GM21390 (cell line): ENCODE measurements around the gene PARP3.

Experiments
- ATAC-seq: cut with Tn5 transposase; IDR thresholded peaks from one replicate; pipeline ENCODE4 v1.9.1; 2021; ENCODE audit not compliant: unreplicated experiment

PARP3 gene

DNA sequence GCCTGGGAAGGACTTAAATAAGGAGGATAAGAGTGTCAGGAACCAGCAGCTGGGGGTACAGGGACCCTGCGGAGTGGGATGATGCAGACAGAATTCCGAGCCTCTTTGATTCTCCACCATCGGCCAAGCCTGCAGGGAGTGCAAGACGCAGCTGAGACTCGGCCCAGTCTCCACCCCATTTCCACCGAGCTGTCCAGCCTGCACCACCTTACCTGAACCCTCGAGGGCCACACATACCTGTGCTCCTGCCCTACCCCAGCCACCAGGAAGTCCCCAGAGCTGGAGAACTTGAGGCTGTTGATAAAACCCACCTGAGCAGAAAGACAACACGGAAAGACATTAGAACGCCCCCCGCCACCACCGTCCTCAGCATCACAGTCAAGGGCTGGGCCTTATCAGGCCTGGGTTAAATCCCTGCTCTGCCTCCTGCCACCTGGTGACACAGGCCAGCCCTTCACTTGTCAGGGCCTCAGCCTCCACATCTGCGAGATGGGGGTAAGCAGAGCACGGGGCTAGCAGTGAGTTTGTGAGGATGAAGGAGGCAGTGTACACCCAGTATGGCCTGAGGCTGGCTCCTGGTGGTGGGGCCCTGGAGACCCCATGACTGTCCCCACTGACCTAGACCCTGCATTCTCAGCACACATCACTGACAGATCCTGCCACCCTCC lies 8.6 kb upstream of the PARP3 start:
- no peak for ATAC-seq

DNA sequence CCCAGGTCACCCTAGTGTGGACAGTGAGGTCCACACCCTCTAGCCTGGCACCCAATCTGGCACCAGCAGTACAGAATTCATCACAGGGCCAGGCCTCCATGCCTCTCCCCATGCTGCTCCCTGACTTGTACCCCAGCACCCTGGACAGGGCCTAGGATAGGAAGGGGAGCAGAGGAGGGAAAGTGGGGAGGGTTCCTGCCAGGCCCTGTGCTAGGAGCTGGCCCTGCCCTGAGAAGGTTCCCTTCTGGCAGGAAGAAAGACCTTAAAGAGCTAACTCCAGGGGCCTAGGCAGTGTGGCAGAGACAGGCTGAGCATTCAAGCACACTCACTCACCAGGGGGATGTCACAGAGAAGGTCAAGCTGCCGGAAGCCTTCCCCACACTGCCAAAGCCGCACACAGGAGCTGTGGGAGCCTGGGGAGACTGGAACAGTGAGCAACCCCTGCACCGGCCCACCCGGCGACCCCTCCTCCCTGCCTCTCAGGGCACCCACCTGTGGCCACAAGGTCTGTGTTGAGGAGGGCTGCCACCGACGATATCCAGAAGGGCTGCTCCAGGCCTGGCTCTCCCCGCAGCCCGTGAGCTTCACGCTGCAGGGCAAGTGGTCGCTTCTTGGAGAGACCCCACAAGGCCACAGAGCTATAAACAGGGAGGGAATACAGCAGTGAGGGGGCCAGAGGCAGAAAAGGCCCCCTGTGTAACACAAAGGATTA lies 7.9 kb upstream of the PARP3 start:
- ATAC-seq, result no peak

DNA sequence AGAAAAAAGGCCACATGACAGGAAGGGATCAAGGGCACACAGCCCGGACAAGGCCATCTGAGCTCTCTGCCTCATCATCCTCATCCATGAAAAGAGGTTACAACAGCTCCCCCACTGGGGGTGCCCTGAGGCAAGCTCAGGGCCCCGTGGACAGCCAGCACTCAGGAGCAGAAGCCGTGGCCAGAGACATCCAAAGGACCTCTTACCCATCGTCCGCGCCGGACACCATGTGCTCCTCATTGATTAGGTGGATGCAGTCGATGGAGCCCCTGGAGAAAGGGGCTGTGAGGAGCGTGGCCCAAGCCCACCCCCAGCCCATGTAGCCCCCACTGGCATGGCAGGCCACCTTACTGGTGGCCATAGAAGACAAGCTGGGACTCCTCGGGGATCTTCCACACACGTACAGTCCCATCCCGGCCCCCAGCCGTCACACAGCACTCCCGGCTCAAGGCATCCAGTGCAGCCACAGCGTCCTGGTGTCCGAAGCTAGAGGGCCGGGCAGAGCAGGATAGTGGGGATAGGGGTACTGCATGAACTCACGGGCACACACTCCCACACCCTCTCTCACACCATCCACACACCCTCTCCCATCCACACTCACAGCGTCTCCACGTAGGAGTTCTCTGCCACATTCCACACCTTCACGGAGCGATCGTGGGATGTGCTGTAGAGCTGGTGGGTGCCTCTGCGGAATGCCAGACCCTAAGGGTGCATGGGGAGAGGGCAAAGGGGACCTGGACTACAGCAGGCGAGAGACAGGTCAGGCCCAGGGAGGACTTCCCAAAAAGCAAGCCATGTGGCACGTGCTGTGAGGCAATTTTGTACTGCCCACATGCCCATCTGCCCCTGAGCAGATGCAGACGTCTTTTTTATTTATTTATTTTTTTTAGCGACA lies 6.9 kb upstream of the PARP3 start:
- no peak for ATAC-seq

DNA sequence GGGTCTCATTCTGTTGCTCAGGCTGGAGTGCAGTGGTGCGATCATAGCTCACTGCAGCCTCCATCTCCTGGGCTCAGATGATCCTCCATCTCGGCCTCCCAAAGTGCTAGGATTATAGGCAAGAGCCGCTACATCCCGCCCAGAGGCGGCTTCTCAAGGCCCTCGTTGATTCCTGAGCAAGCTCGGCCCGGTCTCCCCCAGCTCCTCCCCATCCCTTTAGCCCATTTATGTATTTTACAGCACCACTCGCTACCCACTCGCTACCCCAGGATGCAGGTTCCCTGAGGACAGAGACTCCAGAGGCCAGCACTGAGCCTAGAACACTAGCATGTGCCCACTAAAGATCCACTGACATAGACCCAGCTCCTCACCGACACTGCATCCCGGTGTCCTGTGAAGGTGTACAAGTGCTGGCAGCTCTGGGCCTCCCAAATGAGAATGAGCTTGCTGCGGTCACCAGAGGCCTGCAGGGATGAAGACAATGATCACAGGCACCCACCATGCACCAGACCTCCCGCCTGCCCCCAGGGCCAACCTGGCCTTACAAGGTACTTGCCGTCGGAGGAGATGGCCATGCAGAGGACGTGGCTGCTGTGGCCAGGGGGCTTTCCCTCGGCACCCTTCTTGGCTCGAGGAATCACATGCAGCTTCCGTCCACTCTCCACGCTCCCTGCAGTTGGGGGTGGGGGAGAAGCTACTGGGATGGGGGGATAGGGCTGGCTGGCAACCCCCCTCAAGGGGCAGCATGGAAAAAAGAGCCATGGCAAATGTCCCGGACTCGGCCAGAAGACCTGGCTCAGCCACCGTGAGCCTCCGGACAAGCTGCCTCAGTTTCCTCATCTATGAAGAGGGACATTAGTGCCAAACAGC lies 6.0 kb upstream of the PARP3 start:
- ATAC-seq, result no peak

DNA sequence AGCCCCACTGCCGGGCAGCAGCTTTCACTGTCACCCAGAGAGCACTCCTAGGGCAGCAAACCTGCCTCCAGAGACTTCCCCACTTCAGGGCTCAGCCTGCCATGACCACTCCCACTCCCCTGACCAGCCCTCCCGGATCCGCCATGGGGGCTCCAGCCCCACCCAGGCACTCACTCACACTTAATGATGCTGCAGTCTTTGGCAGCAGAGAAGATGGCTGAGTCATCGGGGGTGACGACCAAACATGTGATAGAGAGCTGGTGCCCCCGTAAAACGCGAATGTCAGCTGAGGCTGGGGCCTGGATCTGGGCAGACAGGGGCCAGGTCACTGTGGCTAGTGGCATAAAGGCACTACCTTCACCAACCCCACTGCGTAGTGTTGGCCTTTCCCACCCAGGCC lies 5.1 kb upstream of the PARP3 start:
- no peak for ATAC-seq

DNA sequence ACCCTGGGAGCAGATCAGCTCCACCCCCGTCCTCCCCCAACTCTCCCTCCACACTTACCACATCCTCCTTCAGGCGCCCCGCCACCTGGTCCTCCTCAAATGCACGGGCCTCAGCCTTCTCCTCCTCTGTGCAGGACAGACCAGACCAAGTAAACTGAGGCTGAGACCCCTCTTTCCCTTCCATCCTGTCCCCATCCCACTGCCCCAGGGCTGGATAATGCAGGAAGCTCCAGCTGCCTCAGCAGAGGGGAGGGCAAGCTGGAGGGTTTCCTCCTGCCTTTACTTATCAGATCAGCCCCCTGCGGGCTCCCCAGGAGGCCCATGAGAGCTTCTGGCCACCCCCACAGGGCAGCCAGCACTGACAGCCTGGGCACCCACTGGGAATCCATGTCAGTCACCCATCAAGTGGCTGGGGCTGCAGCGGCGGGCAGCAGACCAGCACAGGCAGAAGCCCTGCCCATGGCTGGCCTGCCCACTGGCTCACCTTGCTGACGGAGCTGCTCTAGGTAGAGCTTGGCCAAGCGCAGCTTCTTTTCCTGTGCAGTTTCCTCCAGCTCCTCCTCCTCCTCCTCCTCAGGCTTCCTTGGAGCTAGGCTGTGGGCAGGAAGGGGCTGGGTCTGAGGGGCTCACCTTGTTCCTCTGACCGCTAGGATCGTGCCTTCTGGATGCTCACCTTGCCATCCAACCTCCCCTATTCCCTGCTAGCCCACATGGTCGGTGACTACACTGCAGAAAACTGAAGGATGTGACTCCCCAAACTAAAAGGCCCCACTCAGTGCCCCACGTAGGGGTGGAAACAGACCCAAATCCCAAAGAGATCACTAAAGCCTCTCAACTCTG lies 4.3 kb upstream of the PARP3 start:
- no peak for ATAC-seq

DNA sequence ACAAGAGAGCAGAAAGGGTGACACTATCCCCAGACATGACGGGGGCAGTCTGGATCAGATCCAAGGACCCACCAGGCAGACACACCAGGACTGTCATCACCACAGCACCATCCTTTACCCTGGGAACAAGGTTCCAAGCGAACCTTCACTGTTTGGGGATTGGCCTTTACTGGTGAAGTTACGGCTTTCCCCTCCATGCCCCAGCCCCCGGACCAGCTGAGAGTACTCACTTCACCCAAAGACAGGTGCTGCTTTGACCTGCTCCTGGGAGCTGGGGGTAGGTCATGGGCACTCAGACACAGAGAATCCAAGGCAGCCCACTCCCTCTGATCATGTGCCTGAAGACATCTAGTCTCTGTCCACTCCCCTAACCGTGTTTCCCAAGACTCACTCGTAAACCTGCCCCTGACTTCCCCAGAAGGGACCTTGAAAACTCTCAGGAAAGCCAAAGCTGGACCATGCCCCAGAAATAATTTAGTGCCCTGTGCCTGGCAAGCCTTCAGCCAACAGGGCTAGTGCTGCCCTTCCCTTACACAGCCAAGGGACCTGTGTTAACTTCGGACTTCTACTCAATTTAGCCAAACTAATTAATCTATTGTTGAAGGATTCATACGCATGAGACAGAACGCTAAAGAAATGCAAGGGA lies 3.3 kb upstream of the PARP3 start:
- no peak for ATAC-seq

DNA sequence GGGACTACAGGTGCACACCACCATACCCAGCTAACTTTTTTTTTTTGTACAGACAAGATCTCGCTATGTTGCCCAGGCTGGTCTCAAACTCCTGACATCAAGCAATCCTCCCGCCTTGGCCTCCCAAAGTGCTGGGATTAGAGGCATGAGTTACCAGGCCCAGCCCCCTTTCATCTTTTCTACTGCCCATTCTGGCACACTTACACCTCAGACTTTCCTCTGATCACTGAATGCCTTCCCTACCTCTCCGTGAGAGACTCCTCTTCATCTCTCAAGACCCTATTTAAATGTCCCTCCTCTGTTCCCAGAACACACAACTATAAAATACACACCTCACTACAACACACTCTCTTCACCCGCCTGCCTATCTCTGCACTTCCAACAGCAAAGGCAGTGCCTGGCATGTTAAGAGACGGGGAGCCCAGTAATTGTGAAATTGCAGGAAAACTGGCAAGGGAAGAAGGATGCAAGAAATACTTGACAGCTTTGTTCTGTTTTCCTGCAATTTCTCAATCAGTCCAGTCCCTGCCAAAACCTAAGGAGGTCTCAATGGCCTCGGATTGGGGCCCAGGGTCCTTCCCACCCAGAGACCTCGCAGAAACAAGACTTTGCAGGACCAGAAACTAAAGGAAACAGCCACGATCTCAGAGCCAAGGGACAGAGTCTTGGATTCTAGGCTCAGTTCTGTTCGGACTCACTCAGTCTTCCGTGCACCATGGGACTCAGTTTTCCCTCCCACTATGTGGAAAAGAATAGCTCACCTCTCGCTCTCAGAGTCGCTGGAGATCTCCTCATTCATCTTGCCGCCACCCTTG lies 1.3 kb upstream of the PARP3 start:
- ATAC-seq, result no peak

DNA sequence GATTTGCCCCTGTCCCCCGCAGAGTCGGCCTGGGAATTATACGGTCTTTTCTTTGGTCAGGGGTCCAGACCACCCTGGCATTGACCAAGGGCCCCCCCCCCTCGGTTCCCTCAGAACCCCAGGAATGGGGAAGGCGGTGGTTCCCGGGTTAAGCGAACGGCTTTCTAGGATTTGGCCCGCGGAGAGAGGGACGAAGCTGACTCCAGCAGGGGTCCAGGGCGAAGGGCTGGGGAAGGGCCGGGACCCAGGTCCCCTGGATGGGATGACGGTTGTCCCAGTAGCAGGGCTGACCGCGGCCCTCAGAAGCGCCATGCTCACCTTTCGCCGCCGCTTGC lies 733 bp upstream of the PARP3 start:
- no peak for ATAC-seq

DNA sequence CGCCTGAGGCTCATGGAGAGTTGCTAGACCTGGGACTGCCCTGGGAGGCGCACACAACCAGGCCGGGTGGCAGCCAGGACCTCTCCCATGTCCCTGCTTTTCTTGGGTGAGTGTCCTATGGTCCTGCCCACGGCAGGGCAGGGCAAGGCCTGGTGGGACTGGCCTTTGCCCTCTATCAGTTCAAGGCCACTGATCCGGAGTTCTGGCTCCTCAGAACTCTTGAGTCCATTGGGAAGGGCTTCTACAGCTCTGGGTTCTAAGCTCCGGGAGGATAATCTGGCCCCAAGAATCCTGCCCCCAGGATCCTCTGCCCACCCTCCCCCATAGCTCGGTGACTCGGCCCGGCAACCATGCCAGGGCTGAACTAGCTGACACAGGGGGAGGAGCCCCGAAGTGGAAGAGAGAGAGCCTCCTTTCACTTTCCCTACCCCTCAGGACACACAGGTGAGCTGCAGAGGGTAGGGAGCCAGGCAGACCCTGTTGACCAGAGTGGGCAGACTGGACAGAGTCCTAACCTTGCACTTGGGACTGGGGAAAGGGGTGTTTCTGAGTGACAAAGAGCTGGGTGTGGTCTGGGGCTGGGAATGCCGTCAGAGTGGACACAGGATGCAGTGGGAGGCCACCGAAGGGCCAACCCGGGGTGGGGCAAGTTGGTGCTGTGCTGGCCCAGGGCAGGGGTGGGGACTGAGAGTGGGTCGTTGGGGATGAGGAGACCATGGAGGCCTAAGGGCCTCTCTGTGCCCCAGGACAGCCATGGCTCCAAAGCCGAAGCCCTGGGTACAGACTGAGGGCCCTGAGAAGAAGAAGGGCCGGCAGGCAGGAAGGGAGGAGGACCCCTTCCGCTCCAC lies 664 bp downstream of the PARP3 start:
- ATAC-seq, result no peak

DNA sequence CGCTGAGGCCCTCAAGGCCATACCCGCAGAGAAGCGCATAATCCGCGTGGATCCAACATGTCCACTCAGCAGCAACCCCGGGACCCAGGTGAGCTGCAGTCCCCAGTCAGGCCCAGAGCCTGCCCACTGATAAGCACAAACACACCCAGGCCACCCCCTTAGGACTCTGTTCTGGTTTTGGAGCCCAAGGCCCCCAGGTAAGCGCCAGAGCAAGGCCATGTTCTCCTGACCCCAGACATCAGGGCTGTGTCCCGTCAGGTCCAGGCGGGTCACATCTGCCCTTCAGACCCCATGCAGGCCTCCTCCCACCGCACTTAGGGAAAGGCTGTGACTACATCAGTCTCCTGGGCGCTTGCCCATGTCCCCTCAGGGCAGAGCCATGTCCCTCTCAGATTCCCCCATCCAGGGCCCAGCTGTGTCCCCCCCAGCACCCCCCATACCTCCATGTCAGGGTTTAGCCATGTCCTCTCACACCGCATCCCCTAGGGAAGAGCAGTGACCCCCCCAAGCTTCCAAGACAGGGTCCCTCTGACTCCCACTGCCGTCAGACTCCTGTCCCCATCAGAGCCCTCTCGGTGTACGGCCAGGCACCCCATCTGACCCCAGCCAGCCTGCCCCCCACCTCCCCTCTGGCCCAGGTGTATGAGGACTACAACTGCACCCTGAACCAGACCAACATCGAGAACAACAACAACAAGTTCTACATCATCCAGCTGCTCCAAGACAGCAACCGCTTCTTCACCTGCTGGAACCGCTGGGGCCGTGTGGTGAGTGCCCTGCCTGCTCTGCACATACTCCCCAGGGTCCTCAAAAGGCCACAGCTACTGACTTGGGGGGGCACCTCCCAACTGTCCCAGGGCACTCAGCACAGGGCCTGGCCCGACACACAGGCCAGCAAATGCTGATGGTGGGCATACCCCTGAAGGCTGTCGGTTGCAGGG lies 1.6 kb downstream of the PARP3 start:
- no peak for ATAC-seq

DNA sequence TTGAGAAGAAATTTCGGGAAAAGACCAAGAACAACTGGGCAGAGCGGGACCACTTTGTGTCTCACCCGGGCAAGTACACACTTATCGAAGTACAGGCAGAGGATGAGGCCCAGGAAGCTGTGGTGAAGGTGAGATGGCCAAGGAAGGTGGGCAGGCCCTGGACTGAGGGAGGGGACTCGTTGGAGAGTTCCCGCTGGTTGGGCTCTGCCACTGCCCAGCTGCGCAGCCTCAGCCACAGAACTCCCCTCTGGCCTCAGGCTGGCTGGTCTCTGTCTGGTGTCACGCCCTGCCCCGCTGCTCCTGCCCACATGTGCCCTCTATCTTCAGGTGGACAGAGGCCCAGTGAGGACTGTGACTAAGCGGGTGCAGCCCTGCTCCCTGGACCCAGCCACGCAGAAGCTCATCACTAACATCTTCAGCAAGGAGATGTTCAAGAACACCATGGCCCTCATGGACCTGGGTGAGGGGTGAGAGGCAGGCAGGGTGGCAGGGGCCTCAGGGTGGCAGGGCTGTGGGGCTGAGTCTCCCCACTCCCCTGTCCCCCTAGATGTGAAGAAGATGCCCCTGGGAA lies 2.4 kb downstream of the PARP3 start:
- no peak for ATAC-seq

DNA sequence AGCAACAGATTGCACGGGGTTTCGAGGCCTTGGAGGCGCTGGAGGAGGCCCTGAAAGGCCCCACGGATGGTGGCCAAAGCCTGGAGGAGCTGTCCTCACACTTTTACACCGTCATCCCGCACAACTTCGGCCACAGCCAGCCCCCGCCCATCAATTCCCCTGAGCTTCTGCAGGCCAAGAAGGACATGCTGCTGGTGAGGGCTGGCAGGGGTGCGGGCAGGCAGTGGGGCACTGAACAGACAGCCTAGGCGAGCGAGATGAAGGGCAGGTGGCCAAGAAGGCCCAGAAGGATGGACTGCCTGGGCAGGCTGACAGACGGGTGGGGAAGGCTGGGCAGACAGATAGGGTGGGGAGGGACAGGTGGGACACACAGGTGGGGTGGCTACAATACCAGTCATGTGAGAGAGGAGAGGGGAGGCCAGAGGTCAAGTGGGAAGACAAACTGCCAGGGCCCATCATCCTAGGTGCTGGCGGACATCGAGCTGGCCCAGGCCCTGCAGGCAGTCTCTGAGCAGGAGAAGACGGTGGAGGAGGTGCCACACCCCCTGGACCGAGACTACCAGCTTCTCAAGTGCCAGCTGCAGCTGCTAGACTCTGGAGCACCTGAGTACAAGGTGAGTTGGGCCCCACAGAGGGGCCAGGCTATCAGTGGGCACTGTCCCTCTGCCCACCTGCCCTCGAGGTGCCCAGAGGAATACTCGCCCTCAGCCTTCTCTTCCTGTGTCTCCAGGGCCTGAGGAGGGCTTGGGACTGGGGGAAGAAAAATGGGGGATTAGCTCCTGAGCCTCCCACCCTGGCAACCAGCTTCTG lies 3.1 kb downstream of the PARP3 start:
- no peak for ATAC-seq

DNA sequence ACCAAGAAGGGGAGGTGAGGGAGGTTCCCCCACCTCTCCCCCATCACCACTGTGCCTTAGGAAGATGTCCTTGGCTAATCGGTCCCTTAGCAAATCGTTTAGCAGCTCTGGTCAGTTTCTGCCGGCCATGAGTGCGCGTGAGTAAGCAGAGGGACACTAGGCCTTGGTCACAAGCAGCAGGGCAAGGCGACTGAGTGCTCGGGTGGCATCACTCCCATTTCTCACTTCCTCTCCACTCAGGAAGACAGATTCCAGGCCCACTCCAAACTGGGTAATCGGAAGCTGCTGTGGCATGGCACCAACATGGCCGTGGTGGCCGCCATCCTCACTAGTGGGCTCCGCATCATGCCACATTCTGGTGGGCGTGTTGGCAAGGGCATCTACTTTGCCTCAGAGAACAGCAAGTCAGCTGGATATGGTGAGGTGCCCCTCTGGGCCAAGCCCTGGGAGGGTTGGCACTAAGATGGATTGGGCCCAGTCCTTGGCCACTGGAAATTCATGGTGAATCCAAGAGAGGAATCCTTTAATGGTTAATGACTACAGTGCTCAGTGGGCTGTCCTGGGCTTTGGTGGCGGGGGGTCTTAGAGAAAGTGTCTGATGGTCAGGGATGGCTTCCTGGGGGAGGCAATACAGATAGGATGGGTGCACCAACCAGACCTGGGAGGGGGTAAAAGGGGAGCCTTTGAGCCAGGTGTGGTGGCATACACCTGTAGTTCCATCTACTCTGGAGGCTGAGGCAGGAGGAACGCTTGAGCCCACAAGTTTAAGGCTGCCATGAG lies 4.0 kb downstream of the PARP3 start:
- no peak for ATAC-seq

DNA sequence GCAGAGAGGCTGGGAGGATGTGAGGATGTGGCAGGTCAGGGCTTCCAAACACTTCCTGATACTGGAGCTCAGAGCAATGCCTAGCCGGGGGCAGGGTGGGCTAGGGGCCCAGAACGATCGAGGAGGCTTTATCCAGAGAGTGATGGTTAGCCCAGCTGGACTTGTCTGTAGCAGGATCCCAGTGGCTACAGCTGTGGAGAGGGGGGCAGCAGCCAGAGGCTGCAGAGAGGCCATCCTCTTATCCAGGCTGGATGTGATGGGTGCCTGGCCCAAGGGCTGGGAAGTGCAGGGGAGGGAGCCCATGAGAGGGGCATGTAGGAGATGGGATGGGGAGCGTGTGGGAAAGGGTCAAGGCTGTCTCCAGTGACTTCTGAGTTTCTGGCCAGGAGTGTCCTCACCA lies 4.6 kb downstream of the PARP3 start:
- no peak for ATAC-seq
